Stimulated activated CD8-positive, alpha-beta memory T cell treated with anti-CD3 and anti-CD28 coated beads, Interleukin-15, amount 100 ng/mL, for 1 hour (primary cell): Measurements from ENCODE around the gene CUL1.

Experiments used
- DNase-seq: peaks from one replicate; pipeline ENCODE4 v3.0.0-alpha.2; 2020; ENCODE audit warnings: low read depth

CUL1 gene

DNA sequence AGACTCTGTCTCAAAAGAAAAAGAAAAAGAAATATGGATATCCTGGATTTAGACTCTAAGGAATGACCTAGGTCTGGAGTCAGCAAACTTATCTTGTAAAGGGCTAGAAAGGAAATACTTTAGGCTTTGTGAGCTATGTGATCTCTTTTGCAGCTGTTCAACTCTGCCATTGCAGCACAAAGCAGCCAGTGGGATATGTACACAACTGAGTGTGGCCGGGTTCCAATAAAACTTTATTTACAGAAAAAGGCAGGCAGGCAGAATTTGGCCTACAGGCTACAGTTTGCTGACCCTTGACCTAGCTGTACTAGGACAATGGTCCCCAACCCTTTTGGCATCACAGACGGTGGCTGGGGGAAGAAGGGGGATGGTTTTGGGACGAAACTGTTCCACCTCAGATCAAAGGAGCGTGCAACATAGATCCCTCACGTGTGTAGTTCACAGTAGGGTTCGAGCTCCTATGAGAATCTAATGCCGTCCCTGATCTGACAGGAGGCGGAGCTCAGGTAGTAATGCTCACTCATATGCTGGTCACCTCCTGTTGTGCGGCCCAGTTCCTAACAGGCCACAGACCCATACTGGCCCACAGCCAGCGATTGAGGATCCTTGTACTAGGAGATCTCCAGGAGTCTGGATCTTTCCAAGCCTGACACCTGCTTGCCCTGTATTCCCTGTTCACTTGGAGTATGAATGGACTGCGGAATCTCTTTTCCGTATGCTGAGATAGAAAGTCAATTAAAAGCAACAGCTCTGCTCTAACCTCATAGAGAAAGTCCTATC lies 63.0 kb downstream of the CUL1 start:
- DNase-seq = no peak

DNA sequence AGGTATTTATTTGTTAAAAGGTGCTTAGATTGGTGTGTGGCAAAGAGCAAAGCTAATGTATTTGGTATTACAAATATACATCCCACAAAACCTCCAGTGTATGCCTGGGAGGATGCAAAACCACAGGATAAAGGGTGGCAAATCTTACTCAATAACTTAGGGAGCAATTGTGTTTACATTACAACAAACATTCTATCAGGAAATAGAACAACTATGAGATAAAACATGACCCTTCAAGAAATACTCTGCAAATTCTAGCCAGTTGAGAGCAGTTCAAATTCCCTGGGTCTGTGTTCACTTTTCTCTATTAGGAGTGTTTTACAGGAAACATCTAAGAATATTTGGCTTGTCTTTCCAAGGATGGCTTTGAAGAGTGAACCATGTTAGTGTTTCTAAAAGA lies 64.9 kb downstream of the CUL1 start:
- DNase-seq = no peak

DNA sequence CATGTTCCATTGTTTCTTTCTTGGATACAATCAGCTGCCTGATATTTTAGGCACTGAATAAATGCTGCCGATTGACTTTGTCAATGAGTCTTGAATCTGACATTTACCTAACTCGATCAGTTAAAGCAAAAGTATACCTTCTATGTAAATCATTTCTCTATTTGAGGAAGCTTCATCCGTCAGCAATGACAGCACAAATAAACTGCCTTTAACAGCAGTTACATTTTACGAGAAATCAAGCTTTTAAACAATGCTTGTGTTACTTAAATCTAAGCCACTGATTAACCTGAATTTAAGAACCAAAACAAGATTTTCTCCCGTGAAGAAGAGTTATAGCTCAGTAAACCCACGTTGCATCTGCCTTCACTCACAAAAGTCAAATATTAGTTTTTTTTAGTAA lies 71.3 kb downstream of the CUL1 start:
- DNase-seq = no peak

DNA sequence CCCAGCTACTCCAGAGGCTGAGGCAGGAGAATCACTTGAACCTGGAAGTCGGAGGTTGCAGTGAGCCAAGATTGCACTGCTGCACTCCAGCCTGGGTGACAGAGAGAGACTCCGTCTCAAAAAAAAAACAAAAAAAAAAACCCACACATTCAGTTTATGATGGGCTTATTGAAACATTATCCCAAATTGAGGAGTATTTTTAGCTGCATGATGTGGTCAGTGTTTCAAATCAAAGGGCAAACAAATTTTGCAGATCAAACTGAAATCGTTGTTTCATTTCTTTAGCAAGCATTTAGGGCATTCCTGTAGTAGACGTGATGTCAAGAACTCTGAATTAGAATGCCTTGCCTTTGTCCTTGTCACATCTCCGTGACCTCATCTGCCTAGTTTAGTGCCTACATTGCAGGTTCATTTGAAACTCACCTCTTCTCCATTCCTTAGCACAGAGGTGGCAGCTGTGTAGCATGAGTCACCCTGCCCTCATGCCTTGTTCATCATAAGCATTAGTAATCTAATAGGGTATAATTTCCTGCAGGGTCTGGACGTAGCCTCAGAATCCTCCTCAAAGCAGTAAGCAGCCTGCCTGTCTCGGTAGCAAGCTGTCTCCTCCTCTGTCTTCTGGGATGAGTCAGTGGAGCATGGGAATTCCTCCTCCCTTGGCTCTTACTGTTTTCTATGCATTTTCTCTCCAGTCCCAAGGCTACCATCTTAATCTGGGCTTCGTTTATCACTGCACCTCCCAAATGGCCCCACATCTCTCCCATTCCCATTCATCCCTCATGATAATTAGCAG lies 73.8 kb downstream of the CUL1 start:
- no peak for DNase-seq

DNA sequence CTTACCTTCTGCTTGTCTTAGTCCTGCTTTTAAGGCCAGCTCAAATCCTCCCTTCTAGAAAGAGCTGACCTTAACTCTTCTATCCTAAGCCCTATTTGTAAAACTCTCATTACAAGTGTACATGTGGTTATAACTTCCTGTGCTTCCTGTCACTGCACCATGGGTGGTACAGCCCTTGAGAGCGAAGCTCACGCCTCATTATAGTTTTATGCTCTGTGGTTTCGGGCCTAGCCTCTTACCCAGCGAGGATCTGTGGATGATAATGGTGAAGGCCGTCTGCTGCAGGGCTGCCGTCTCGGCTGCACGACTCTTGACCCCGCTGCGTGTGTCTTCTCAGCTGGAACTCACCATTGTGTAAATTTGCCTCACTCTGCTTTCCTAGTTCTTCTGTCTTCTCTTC lies 74.6 kb downstream of the CUL1 start:
- DNase-seq = no peak

DNA sequence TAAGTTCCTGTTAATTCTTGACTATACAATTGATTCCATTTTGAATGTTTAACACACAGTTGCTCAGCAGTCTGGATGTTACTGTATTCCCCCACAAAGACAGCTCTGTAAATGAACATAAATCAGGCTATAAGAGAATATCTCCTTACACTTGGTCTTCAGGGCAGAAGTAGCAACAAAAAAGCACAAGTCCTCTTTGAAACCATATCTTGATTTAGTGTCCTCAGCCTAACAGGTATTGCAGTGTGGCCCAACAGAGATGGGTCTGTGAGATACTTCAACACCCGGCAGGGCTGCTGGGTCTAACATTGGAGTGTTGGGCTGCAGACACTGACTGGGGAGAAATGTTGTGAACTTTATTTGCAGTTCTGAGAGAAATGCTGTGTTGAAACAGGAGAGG lies 75.8 kb downstream of the CUL1 start:
- DNase-seq = no peak

DNA sequence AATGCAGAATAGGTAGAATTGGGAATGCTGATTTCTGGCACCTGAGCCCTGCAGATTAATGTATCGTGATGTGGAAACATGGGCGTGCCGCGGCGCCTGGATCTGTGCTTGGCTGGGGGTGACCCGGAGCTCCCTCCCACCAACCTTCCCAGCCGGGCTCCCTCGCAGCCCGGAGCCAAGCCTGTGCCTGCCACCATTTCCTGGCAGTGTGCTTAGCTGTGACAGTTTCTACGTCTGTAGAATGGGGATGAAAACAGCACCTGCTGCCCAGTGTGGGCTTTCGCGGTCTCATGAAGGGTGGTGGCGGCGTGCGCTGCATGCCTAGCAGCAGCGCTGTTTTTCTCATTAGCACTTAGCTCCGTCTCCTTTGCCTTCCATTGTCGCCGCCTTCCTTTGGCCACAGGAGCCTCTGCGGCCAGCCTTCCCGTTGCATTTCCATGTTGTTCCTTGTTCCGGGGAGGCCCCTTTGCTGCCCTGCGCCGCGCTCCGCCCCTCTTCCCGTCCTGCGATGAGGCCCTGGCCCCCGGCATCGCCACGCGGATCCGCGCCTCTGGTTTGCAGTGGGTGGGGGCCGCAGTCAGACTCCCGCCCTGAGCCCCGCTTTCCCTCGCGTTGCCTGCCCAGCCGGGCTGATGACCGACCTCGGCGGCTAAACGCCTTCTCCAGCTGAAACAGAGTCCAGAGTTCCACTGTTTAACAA lies 84.2 kb downstream of the CUL1 start:
- no peak for DNase-seq

DNA sequence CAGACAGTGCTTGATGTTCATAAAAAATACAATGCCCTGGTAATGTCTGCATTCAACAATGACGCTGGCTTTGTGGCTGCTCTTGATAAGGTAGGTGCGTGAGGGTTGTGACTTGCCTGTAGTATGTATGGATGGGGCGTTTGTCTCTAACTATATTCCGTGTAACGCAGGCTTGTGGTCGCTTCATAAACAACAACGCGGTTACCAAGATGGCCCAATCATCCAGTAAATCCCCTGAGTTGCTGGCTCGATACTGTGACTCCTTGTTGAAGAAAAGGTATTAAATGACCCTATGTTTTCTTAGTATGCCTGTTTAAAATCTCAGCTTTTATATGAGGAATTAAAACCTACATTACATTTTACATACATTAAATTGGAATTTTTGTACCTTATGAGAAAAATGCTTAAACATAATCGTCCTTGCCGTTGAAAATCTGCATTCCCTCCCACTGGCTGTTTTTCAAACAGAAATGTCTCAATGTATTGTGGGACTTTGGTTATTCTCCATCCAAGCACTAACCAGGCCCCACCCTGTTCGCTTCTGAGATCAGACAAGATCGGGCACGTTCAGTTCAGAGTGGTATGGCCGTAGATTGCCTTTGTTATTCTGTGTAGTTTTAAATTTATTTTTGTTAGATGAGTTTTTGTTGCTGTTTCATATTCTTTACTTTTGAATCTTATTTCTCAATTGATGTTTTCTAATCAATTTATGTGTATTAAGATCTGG lies 85.3 kb downstream of the CUL1 start:
- DNase-seq = no peak

DNA sequence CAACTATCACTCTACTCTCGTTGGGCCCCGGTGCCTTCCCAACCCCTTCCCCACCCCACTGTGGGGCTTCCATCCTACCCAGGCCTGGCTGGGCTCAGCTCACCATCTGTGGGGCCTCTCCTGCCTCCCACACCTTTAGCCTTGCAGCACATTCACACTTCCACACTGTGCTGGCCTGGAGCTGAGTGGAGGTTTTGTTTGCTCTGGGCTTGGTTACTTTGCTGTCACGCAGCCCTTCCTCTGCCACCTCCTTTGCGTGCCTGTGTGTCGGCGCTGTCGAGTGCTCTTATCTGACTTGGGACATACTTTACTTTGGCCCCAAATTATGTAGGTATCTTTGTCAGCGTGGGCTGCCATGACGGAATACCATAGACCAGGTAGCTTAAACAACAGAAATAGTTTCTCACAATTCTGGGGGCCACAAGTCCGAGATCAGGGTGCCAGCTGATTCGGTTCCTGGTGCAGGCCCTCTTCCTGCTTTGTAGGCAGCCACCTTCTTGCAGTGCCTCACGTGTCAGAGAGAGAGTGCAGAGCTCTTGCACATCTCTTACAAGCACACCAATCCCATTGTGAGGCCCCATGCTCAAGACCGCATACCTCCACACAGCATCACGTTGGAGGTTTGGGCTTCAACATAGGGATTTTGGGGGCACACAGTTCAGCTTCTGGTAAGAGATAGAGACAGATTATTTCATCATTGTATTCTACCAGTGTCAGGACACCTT lies 89.0 kb downstream of the CUL1 start:
- no peak for DNase-seq

DNA sequence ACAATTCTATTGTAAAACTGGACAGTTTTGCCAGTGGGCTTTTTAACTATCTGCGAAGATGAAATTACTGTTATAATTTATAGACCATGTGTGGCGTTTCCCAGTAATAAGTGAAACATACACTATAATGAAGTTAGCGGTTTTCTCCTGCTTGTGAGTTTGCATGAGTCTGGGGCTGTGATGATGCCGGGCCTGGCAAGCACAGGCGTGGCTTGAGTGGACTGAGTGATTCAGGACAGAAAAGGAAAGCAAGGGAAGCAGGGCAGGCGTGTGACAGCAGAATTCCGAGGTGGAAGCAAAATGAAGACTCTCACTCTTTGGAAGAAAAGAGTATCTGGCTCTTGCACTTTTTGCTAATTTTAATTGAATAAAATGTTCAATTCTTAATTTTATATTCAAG lies 90.5 kb downstream of the CUL1 start:
- DNase-seq = no peak

DNA sequence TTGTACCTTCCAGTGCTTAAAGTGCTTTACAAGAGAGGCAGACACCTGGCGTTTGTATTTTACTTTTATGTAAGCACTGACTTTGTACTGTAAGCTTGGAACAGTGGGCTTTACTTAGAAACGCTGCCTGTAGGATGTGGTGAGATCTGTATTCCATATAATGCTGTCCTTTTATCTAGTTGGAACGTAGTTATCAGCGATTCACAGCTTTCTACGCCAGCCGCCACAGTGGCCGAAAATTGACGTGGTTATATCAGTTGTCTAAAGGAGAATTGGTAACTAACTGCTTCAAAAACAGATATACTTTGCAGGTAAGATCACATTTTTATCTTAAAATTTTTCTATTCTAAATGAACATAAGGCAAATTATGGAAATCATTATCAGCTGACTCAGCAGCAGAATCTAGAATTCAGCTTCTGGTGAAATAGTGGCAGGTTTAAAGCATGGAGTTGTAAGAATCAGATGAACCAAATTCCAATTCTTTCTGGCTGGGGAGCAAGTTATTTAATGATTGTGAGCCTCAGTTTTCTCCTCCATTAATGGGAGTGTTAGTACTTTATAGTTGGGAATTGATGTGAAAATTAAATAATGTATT lies 91.5 kb downstream of the CUL1 start:
- no peak for DNase-seq

DNA sequence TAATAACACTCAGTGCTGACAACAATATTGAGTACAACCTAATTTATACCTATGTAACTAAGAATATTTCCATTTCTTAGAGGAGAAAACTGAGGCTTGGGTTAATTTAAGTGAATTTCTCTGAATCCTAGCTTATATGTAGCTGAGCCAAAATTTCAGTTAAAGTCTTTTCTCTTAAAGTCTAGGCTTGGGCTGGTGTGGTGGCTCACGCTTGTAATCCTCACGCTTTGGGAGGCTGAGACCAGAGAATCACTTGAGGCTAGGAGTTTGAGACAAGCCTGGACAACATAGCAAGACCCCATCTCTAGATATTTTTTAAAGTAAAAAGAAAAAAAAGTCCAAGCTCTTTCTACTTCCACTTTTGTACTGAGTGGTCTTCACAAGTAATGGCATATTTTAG lies 92.1 kb downstream of the CUL1 start:
- DNase-seq = no peak

DNA sequence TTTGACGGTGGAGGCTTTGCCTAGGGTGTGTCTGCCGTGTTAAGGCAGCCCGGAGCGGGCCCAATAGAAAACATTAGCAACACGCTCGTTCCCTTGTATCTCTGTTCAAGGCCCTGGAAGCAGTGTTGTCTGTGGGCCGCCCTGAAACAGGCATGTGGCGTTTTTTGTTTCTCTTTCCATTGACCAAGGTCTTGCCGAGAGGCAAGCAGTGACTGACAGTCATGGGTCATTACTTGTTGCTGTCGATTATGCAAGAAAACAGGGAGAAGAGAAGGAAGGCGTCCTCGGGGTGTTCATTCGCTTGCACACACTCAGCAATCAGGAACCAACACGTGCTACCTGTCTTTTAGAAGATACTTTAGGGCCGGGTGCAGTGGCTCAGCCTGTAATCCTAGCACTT lies 92.8 kb downstream of the CUL1 start:
- DNase-seq = no peak

DNA sequence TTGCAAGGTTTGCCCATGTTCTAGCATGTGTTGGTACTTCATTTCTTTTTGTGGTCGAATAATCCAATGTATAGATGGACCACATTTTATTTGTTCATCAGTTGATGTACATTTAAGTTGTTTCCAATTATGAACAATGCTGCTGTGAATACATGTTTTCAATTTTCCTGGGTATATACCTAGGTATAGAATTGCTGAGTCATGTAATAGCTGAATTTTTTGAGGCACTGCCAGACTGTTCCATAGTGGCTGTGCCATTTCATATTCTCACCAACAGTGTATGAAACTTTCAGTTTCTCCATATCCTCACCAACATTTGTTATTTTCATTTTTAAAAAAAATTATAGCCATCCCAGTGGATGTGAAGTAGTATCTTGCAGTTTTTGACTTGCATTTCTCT lies 94.9 kb downstream of the CUL1 start:
- no peak for DNase-seq

DNA sequence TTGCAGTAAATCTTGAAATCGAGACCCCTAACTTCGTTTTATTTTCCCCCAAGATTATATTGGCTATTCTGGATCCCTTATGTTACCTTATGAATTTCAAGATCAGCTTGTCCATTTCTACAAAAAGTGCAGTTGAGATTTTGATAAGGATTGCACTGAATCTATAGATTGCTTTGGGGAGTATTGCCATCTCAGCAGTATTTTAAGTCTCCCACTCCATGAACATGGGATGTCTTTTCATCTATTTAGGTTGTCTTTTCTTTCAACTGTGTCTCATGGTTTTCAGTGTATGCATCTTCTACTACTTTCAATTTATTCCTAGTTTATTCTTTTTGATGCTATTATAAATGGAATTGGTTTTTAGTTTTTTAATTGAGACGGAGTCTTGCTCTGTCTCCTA lies 95.8 kb downstream of the CUL1 start:
- DNase-seq = no peak

DNA sequence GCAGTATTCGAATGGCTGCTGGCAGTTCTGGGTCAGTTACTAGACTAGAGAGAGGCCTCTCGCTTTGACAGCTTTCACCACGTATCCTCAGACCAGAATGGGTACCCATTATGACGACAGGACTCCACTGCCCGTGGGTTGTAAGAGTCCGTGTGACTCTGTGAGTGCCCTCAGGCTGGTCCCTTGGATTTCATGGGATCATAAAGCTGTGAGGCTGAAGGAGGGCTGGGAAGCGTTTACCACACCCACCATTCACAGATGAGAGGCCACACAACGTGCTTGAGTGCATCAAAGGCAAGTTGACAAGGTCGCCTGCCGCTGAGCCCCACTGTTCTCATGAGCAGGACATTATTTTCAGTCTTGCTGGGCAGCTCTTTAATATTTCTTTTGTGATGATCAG lies 98.1 kb downstream of the CUL1 start:
- no peak for DNase-seq

DNA sequence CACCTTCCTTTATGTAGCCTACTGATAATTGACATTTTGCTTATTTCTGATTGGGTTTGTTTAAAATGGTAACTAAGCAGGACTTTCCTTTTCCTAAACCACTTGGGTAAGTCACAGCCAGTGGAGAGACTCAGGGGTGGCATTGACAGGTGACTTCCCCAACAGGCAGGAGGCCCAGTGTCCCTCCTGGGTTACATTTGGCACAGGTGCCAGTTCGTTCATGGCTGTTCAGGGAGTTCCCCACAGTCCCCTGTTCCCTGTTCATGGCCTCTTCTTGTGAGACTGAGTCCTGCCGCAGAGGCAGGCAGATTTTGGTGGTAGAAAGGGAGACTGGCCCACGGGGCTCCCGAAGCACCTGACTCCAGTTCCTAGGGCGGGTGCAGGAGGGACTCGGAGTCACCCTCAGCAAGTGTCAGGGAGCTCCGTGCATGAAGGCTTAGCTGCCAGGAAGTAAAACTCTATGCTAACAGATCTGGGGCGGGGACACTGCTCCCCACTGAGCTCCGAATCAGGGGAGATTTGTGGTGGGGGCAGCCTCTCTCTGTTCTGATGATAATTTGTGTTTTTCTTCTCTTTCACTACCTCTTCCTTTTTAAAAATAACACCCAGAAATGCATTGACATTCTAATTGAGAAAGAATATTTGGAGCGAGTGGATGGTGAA lies 101.3 kb downstream of the CUL1 start:
- no peak for DNase-seq

DNA sequence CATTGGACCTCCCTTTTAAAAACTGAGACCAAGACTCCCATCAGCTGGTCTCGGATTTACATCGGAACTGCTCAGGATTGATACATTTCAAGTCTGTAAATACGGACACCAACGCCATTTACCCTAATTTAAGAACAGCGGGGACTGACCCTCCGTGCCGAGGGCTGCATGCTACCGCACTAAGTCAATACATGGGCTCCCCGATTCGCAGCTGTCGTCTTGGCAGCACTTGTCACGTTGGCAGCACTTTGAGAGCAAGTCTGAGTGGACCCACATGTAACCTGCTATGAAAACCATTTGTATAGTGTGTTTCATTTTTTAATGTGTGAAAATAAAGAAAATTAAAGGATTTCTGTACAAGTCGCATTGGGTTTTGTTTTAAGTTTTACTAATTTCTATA lies 102.0 kb downstream of the CUL1 start:
- no peak for DNase-seq

DNA sequence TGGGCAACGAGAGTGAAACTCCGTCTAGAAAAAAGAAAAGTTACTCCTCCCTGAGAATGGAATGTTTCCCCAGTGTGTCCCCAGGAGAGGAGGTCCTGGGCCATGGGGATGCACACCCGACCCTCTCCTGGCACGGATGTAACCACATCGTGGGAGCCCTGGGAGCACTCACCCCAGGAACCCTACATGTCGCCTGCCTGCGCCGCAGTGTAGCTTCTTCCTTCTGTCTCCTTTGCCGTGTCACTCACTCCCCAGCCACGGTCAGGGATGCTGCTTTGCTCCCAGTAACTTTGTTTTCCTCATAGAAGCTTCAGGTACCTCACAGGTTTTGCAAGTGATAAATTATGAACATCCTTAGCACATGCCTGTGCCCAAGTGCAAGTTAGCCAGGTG lies 103.4 kb downstream of the CUL1 start:
- no peak for DNase-seq

DNA sequence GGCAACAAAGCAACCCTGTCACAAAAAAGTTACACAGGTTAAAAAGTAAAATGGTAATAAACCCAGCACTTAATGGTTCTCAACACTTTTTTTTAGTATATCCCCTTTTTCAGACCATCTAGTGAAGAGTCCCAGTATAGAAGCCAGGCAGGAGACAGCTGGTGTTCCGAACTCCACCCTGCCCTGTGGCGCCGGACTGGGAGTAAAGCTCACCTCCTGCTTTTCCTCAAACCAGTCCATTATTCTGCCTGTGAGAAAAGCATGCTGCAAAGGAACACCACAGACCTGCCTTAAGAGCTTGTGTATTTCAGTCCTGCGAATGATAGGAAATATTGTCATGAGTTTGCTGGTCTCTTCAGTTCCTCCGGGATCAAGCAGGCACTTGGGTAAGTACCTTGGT lies 104.4 kb downstream of the CUL1 start:
- DNase-seq = no peak
